Type B pancreatic cell (in vitro differentiated cells): Measurements from ENCODE around the gene SKIDA1. TPM values are rescaled to one million over a fixed set of nuclear protein-coding genes. Genes with fewer than 3 reads are reported as not detected.
A peak's percentile ranks its signal among the peaks of the same experiment; 100 is the strongest.
"Not testable (repeated sequence)": the region's sequence is repeated elsewhere in the genome, so short reads cannot be mapped to it uniquely, and the experiment has no call there.

ENCODE experiments used
- DNase-seq: peaks from one replicate; pipeline ENCODE4 v3.0.0; 2021; ENCODE audit warnings: mixed read lengths; ENCODE audit not compliant: unreplicated experiment; ENCODE audit errors: extremely low spot score
- H3K27ac Mint-ChIP-seq: 2 replicates; pipeline ENCODE4 v1.8.0; 2021; ENCODE audit warnings: mild to moderate bottlenecking, mixed read lengths
- H3K27me3 Mint-ChIP-seq: 2 replicates; pipeline ENCODE4 v1.8.0; 2021; ENCODE audit warnings: mixed read lengths
- H3K36me3 Mint-ChIP-seq: 2 replicates; pipeline ENCODE4 v1.8.0; 2021; ENCODE audit warnings: mixed read lengths
- H3K4me1 Mint-ChIP-seq: one replicate; pipeline ENCODE4 v1.8.0; 2021; ENCODE audit warnings: mixed read lengths; ENCODE audit not compliant: unreplicated experiment
- H3K4me3 Mint-ChIP-seq: 2 replicates; pipeline ENCODE4 v1.8.0; 2021; ENCODE audit warnings: mild to moderate bottlenecking, mixed read lengths
- H3K9me3 Mint-ChIP-seq: 2 replicates; pipeline ENCODE4 v1.8.0; 2021; ENCODE audit warnings: mixed read lengths
- CTCF ChIP-seq: fragments of 200-600 bp; sonication (generic); conservative IDR thresholded peaks from 2 replicates; pipeline ENCODE4 v1.5.0; 2021; ENCODE audit warnings: antibody characterized with exemption, mild to moderate bottlenecking
- total RNA-seq: library from RNA; stranded (reverse); gene quantifications from 2 replicates; pipeline ENCODE4 v1.2.1, GENCODE V29; 2021; ENCODE audit warnings: low replicate concordance

The SKIDA1 gene
- total RNA-seq, 1 donor from 2014 or later: 24.3 TPM

GRCh38 chr10:21552638-21553037 lies 27.2 kb upstream of the SKIDA1 start:
- no peaks in the 10 kb centered on the region for H3K9me3 Mint-ChIP-seq
- DNase-seq: no peak
- peaks cover 5% of the 10 kb centered on the region for H3K4me1 Mint-ChIP-seq
- H3K36me3 Mint-ChIP-seq: peaks cover 46% of the 10 kb centered on the region
- H3K27me3 Mint-ChIP-seq: no peaks in the 10 kb centered on the region
- TF ChIP-seq CTCF: no peak
- H3K4me3 Mint-ChIP-seq: no peak overlapping the region
- H3K27ac Mint-ChIP-seq: no peak overlapping the region

DNA sequence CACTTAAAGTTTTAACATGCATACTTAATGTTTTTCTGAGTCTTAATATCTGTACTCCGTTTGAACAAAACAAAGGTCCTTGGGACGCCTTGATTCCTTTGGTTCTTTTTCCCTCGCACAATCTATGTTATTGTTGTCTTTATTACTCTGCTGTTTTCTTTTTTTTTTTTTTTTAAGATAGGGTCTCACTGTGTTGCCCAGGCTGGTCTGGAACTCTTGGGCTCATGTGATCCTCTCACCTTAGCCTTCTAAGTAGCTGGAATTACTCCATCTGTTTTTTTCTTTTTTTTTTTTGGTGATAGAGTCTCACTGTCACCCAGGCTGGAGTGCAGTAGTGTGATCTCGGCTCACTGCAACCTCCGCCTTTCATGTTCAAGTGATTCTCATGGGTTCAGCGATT lies 21.8 kb upstream of the SKIDA1 start:
- TF ChIP-seq CTCF: no peak
- no peaks in the 10 kb centered on the region for H3K9me3 Mint-ChIP-seq
- H3K27me3 Mint-ChIP-seq: no peaks in the 10 kb centered on the region
- H3K27ac Mint-ChIP-seq: no peak overlapping the region
- peaks cover 5% of the 10 kb centered on the region for H3K4me1 Mint-ChIP-seq
- H3K36me3 Mint-ChIP-seq: peaks cover 44% of the 10 kb centered on the region
- DNase-seq: no peak
- H3K4me3 Mint-ChIP-seq: no peak overlapping the region

DNA sequence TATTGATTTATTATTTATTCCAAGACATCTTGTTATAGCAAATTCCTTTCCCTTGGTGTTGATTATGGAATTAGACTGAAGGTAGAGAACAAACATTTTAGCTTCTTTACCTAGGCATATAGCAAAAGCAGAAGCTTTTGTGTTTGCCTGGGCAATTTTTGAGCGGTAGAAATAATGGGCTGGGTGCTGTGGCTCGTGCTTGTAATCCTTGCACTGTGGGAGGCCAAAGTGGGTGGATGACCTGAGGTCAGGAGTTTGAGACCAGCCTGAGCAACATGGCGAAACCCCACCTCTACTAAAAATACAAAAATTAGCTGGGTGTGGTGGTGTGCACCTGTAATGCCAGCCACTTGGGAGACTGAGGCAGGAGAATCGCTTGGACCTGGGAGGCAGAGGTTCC lies 15.2 kb upstream of the SKIDA1 start:
- H3K27ac Mint-ChIP-seq, DNase-seq, H3K9me3 Mint-ChIP-seq, H3K4me1 Mint-ChIP-seq, H3K27me3 Mint-ChIP-seq, H3K4me3 Mint-ChIP-seq: not testable (repeated sequence)
- H3K36me3 Mint-ChIP-seq: peaks cover 36% of the 10 kb centered on the region

DNA sequence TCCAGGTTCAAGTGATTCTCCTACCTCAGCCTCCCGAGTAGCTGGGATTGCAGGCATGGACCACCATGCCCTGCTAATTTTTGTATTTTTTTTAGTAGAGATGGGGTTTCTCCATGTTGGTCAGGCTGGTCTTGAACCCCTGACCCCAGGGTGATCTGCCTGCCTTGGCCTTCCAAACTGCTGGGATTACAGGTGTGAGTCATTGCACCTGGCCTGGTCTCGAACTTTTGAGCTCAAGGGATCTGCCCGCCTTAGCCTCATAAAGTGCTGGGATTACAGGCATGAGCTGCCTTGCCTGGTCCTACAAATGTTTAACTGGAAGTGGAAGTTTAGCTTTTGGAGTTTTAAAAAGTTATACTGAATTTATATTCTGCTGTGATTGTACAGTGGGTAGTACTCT lies 11.4 kb upstream of the SKIDA1 start:
- Mint-ChIP-seq H3K4me1 (peaks cover 10% of the 10 kb centered on the region), H3K27me3 (no peaks in the 10 kb centered on the region), H3K4me3 (peak overlapping the region; percentile 29), H3K9me3 (no peaks in the 10 kb centered on the region), H3K36me3 (peaks cover 14% of the 10 kb centered on the region), H3K27ac (peak overlapping the region; percentile 19)
- no peak for DNase-seq
- no peak for TF ChIP-seq CTCF

DNA sequence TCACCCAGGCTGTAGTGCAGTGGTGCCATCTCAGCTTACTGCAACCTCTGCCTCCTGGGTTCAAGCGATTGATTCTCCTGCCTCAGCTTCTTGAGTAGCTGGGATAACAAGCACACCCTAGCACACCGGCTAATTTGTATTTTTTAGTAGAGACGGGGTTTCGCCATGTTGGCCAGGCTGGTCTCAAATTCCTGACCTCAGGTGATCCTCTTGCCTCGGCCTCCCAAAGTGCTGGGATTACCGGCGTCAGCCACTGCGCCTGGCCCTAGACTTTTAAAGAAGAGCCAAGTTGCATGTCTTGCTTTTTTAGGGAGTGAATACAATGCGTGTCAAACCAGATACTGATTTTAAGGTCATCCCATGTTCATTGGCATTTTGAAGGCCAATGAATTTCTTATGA lies 10.5 kb upstream of the SKIDA1 start:
- peak overlapping the region; percentile 86 for H3K27ac Mint-ChIP-seq
- H3K4me3 Mint-ChIP-seq: peak overlapping the region; percentile 82
- H3K4me1 Mint-ChIP-seq, DNase-seq, H3K36me3 Mint-ChIP-seq, H3K27me3 Mint-ChIP-seq, H3K9me3 Mint-ChIP-seq: not testable (repeated sequence)

GRCh38 chr10:21535494-21535965 lies 10.0 kb upstream of the SKIDA1 start:
- H3K9me3 Mint-ChIP-seq: no peaks in the 10 kb centered on the region
- peaks cover 8% of the 10 kb centered on the region for H3K36me3 Mint-ChIP-seq
- peak overlapping the region; percentile 86 for H3K27ac Mint-ChIP-seq
- peaks cover 2% of the 10 kb centered on the region for H3K27me3 Mint-ChIP-seq
- peak overlapping the region; percentile 82 for H3K4me3 Mint-ChIP-seq
- H3K4me1 Mint-ChIP-seq: peaks cover 10% of the 10 kb centered on the region
- no peak for DNase-seq
- no peak for TF ChIP-seq CTCF
